ENCODE measurements around the gene MTARC1. TPM values are rescaled to one million over a fixed set of nuclear protein-coding genes. Genes with fewer than 3 reads are reported as not detected.

MTARC1 gene
- total RNA-seq (2011; cell fraction: chromatin; rRNA removed; ENCODE audit: low replicate concordance) = not detected in 2 replicates
- total RNA-seq (2011; cell fraction: nucleolus; rRNA removed) = 0.17 TPM in 1 of 2 replicates, not detected in the other
- total RNA-seq (2011; cell fraction: nucleoplasm; rRNA removed) = 0.08 TPM in 1 of 2 replicates, not detected in the other
- total RNA-seq (2014; rRNA removed) (not detected in 2 replicates), total RNA-seq (2014; rRNA removed; fragmentation: Illumina TruSeq; extraction: Trizol) (not detected in 2 replicates), total RNA-seq (2015; rRNA removed; fragmentation: Illumina TruSeq; extraction: Trizol) (not detected in 2 replicates), total RNA-seq (2021) (0.11 TPM in 1 of 2 replicates, not detected in the other), polyA plus RNA-seq (2011; rRNA removed) (0.14 TPM in 1 of 2 replicates, not detected in the other), polyA plus RNA-seq (2014; fragmentation: Illumina TruSeq; extraction: Trizol) (not detected in 2 replicates), polyA plus RNA-seq (2014; fragmentation: Nextera tagmentation; extraction: Ambion mirVana) (under 1 TPM in 1 of 2 experiments, not detected in 1; 0.07 TPM), polyA plus RNA-seq (2014; rRNA removed) (not detected in 2 replicates), polyA minus RNA-seq (2011; rRNA and poly(A)+ RNA removed) (0.56 TPM in 1 of 2 replicates, not detected in the other), Bru-seq, nascent RNA (percentile 20 among the genes with signal in this experiment), BruChase-seq, experiment 1, labeled RNA remaining after a 2-hour chase (percentile 18 among the genes with signal in this experiment), BruChase-seq, experiment 2, labeled RNA remaining after a 6-hour chase (percentile 16 among the genes with signal in this experiment)
- polyA plus RNA-seq (2011; cell fraction: cytosol; rRNA removed) = 0.03 and 0.10 TPM in 2 replicates
- 0.06 TPM in 1 of 2 replicates, not detected in the other for polyA plus RNA-seq (2011; cell fraction: nucleus; rRNA removed)
- polyA plus RNA-seq (2012) = 0.08 TPM in 1 of 2 replicates, not detected in the other
- polyA minus RNA-seq (2011; cell fraction: cytosol; rRNA and poly(A)+ RNA removed) = 0.29 and 1.8 TPM in 2 replicates
- 0.13 TPM in 1 of 2 replicates, not detected in the other for polyA minus RNA-seq (2011; cell fraction: nucleus; rRNA and poly(A)+ RNA removed)
- long read RNA-seq, experiment 1 = 0 reads
- long read RNA-seq, experiment 2 = 0 reads
- long read RNA-seq, experiment 3 = 0 reads

- DNase-seq (ENCODE audit: extremely low read depth in 1 of 4, low spot score in 3 of 4) = no peak
- no peaks in the 10 kb centered on the region for H3K9me3 ChIP-seq (replicated peaks; ENCODE audit: control insufficient read depth, insufficient read depth, low read depth, low read length)
- BruUV-seq (replicated peaks) = no TSS peak
- H3K27ac ChIP-seq (ENCODE audit: extremely low read depth, low read depth, low read length) = no peak within 1 kb of the TSS
- H3K4me2 ChIP-seq (ENCODE audit: insufficient read depth, low read length) = no peak within 1 kb of the TSS
- H3K4me1 ChIP-seq (replicated peaks in 1 of 2; ENCODE audit: control insufficient read depth in 2 of 2, insufficient read depth in 2 of 2, low read length in 2 of 2) = peaks cover 0 to 7% of the 10 kb centered on the region in 2 experiments; a peak in 1 of 5 replicates
- CTCF ChIA-PET (ENCODE audit: low intra/inter-chr PET ratio) = no interaction called here
- no peaks in the 10 kb centered on the region for H3K79me2 ChIP-seq (ENCODE audit: control insufficient read depth, insufficient read depth, low read length)
- no peak within 1 kb of the TSS for H2AFZ ChIP-seq (ENCODE audit: low read depth, low read length)
- in situ Hi-C loops (cut with MboI) = no loop called here
- H3K9me1 ChIP-seq (ENCODE audit: control insufficient read depth, insufficient read depth, low read length) = no peaks in the 10 kb centered on the region
- H3K36me3 ChIP-seq (ENCODE audit: control insufficient read depth, insufficient read depth, low read length) = no peaks in the 10 kb centered on the region
- peaks cover 2 to 30% of the 10 kb centered on the region in 2 experiments; a peak in 3 of 5 replicates for H3K27me3 ChIP-seq (ENCODE audit: control insufficient read depth in 2 of 2, insufficient read depth in 2 of 2, low read length in 2 of 2)
- peak; percentile 34 for ATAC-seq
- H3K9ac ChIP-seq (ENCODE audit: insufficient read depth in 1 of 2, low read depth in 2 of 2, low read length in 2 of 2) = no peak within 1 kb of the TSS
- POLR2A ChIA-PET = no interaction called here
- no peak within 1 kb of the TSS for H3K4me3 ChIP-seq
- H4K20me1 ChIP-seq (replicated peaks; ENCODE audit: control insufficient read depth, insufficient read depth, low read length) = no peaks in the 10 kb centered on the region
- 27% methylated on average over 38 of the region's 56 CpGs for WGBS (ENCODE audit: insufficient coverage, low coverage, missing lambda C conversion rate)
- FAIRE-seq = no peak
- intact Hi-C loops (cut with micrococcal nuclease) = no loop called here
- no peak for TF ChIP-seq DIDO1 (tag; IDR thresholded peaks at IDR 0.05; ENCODE audit: low read depth)
- no peak for TF ChIP-seq RBM22 (IDR thresholded peaks at IDR 0.05; ENCODE audit: low read depth, low read length, poor library complexity, severe bottlenecking)
- TF ChIP-seq ZNF57 (CRISPR knock-in tag; IDR thresholded peaks at IDR 0.05) = no peak
- TF ChIP-seq BRD4 (IDR thresholded peaks at IDR 0.05) = no peak
- TF ChIP-seq TBP (optimal IDR thresholded peaks at IDR 0.05; ENCODE audit: low read depth, low read length) = no peak
- no peak for TF ChIP-seq HCFC1 (IDR thresholded peaks at IDR 0.05; ENCODE audit: low read depth, low read length)
- TF ChIP-seq ILK (tag; IDR thresholded peaks at IDR 0.05; ENCODE audit: borderline replicate concordance, low read depth) = no peak
- TF ChIP-seq THAP12 (CRISPR knock-in tag; IDR thresholded peaks at IDR 0.05) = no peak
- TF ChIP-seq E4F1 (CRISPR knock-in tag; IDR thresholded peaks at IDR 0.05; ENCODE audit: borderline replicate concordance) = no peak
- no peak for TF ChIP-seq RBFOX2 (IDR thresholded peaks at IDR 0.05; ENCODE audit: low read depth, low read length)
- TF ChIP-seq ZNF140 (CRISPR knock-in tag; IDR thresholded peaks at IDR 0.05) = no peak
Measured at GRCh38 chr1:220786337-220787068, at the start of gene MTARC1. MTARC1 (plus strand) TSS chr1:220786913; CDS start chr1:220786945, 32 bp downstream.
